ENCODE measurements around the gene TNFRSF19. TPM values are rescaled to one million over a fixed set of nuclear protein-coding genes. Genes with fewer than 3 reads are reported as not detected.

Gene TNFRSF19
- total and polyA plus RNA-seq, 2 of the 8 experiments (the other 6 are each of a cell fraction or from before 2014, with no cell fraction given): 0.50 to 0.95 TPM

- Histone ChIP-seq H3K4ac (replicated peaks; ENCODE audit: insufficient read length, low read depth, low read length) (no peak overlapping the region), H4K20me1 (replicated peaks in 1 of 2; ENCODE audit: control insufficient read depth in 1 of 2, insufficient read depth in 2 of 2, low read length in 2 of 2) (no peaks in the 10 kb centered on the region), H2BK12ac (ENCODE audit: low read depth, low read length) (no peak overlapping the region), H3K27me3 (replicated peaks in 1 of 4; ENCODE audit: control insufficient read depth in 3 of 4, extremely low read depth in 1 of 4, insufficient read depth in 3 of 4, low read length in 3 of 4) (no peaks in the 10 kb centered on the region), H2AK5ac (ENCODE audit: low read depth, low read length) (no peak overlapping the region), H3K79me1 (ENCODE audit: low read depth, low read length) (no peaks in the 10 kb centered on the region), H3K4me2 (ENCODE audit: insufficient read depth in 1 of 2, low read depth in 2 of 2, low read length in 2 of 2) (no peak overlapping the region), H3K4me1 (replicated peaks in 1 of 4; ENCODE audit: control insufficient read depth in 3 of 4, insufficient read depth in 4 of 4, low read length in 3 of 4) (no peaks in the 10 kb centered on the region), H2BK120ac (replicated peaks; ENCODE audit: low read depth, low read length) (no peak overlapping the region), H2BK5ac (ENCODE audit: low read depth, low read length) (no peak overlapping the region), H3K27ac (ENCODE audit: low read depth, low read length) (no peak overlapping the region), H3K4me3 (ENCODE audit: extremely low read depth in 1 of 4, insufficient read depth in 2 of 4, low read depth in 3 of 4, low read length in 4 of 4) (no peak overlapping the region), H2BK20ac (ENCODE audit: low read length) (no peak overlapping the region), H3K23me2 (ENCODE audit: low read depth, low read length) (no peaks in the 10 kb centered on the region), H2BK15ac (ENCODE audit: low read length) (no peak overlapping the region), H3K56ac (replicated peaks; ENCODE audit: insufficient read length, low read depth, low read length) (no peak overlapping the region), H4K8ac (ENCODE audit: extremely low read depth, insufficient read depth, low read length) (no peak overlapping the region), H3K18ac (ENCODE audit: extremely low read depth, low read length) (no peak overlapping the region), H3K36me3 (ENCODE audit: control insufficient read depth in 2 of 4, insufficient read depth in 4 of 4, low read length in 3 of 4) (no peaks in the 10 kb centered on the region; a peak in 1 of 8 replicates), H3K9ac (replicated peaks in 1 of 4; ENCODE audit: extremely low read depth in 1 of 4, low read depth in 3 of 4, low read length in 3 of 4) (no peak overlapping the region), H3K79me2 (ENCODE audit: control insufficient read depth in 1 of 2, insufficient read depth in 2 of 2, low read length in 2 of 2) (no peaks in the 10 kb centered on the region), H4K91ac (replicated peaks; ENCODE audit: insufficient read length, low read length) (no peak overlapping the region), H3K9me3 (ENCODE audit: insufficient read depth in 2 of 2, low read depth in 1 of 2, low read length in 1 of 2) (peaks cover 11 to 19% of the 10 kb centered on the region in 2 experiments; a peak in 3 of 4 replicates), H3K23ac (ENCODE audit: insufficient read length) (no peak overlapping the region), H3K14ac (ENCODE audit: insufficient read length) (no peak overlapping the region), H4K5ac (ENCODE audit: insufficient read length, low read depth, low read length) (no peak overlapping the region), H2AFZ (ENCODE audit: low read length) (no peak overlapping the region)
- CTCF ChIA-PET (ENCODE audit: partially characterized antibody): interaction anchor here (0.7 kb wide), 1 partner anchor 19 kb away, joined by 3 read pairs; no protein-coding TSS in a partner anchor
- FAIRE-seq (no peak), DNase-seq (ENCODE audit: low read depth in 1 of 2, low spot score in 2 of 2) (no peak)
- WGBS, 2 experiments (ENCODE audit: extremely low coverage in 1 of 2, insufficient coverage in 1 of 2, insufficient read length in 1 of 2, insufficient replicate concordance in 2 of 2, low coverage in 1 of 2, low lambda C conversion rate in 2 of 2, missing lambda C conversion rate in 1 of 2): 97% methylated on average over 3 of the region's 3 CpGs; no CpG with 5 or more reads in 1 of the 2 experiments
- POLR2A ChIA-PET (ENCODE audit: partially characterized antibody): no interaction called here
- TF ChIP-seq, protein P1, sequence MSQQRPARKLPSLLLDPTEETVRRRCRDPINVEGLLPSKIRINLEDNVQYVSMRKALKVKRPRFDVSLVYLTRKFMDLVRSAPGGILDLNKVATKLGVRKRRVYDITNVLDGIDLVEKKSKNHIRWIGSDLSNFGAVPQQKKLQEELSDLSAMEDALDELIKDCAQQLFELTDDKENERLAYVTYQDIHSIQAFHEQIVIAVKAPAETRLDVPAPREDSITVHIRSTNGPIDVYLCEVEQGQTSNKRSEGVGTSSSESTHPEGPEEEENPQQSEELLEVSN (IDR thresholded peaks at IDR 0.05): no peak
- TF ChIP-seq KDM5A (IDR thresholded peaks at IDR 0.05; ENCODE audit: low read length) (no peak), BACH1 (IDR thresholded peaks at IDR 0.05; ENCODE audit: low read length) (no peak), RFX5 (IDR thresholded peaks at IDR 0.05; ENCODE audit: borderline replicate concordance, low read depth, low read length) (no peak), BRCA1 (IDR thresholded peaks at IDR 0.05; ENCODE audit: low read depth, low read length) (no peak), TEAD4 (IDR thresholded peaks at IDR 0.05; ENCODE audit: low read depth, low read length) (no peak), EP300 (IDR thresholded peaks at IDR 0.05; ENCODE audit: borderline replicate concordance in 1 of 2, low read depth in 2 of 2, low read length in 2 of 2) (no peak), HDAC6 (IDR thresholded peaks at IDR 0.05; ENCODE audit: low read depth, low read length) (no peak), TAF7 (optimal IDR thresholded peaks at IDR 0.05; ENCODE audit: borderline replicate concordance, low read depth, low read length) (no peak), TCF12 (IDR thresholded peaks at IDR 0.05; ENCODE audit: low read depth, low read length) (no peak), GTF2F1 (IDR thresholded peaks at IDR 0.05; ENCODE audit: borderline replicate concordance, low read depth, low read length) (no peak), SIRT6 (IDR thresholded peaks at IDR 0.05; ENCODE audit: low read length) (no peak), POLR2AphosphoS5 (IDR thresholded peaks at IDR 0.05; ENCODE audit: low read depth, low read length) (no peak)
- TF ChIP-seq, protein P2, sequence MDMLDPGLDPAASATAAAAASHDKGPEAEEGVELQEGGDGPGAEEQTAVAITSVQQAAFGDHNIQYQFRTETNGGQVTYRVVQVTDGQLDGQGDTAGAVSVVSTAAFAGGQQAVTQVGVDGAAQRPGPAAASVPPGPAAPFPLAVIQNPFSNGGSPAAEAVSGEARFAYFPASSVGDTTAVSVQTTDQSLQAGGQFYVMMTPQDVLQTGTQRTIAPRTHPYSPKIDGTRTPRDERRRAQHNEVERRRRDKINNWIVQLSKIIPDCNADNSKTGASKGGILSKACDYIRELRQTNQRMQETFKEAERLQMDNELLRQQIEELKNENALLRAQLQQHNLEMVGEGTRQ (IDR thresholded peaks at IDR 0.05; ENCODE audit: low read length): no peak
Observed at GRCh38 chr13:23686948-23687347, 116.7 kb downstream of the TNFRSF19 start.
